Posterior vena cava (tissue), 2 donors: ENCODE data around the gene SPAG16. TPM values are rescaled to one million over a fixed set of nuclear protein-coding genes. Genes with fewer than 3 reads are reported as not detected.

Source experiments
- DNase-seq: peaks from one replicate; pipeline ENCODE4 v3.0.0-alpha.2; 2020; ENCODE audit warnings: low spot score
- intact Hi-C, 2 donors: fragments of 100-400 bp; cut with DNase I; formaldehyde crosslinking; loops; one replicate each; pipeline versions ENCODE4 v1.14.1 to v1.14.2; 2022 to 2023
- total RNA-seq, 2 donors: library from RNA; stranded (reverse); fragmentation: NEBNext Ultra II Directional; extraction: Animal tissue kit (Norgen Biotek cat#: 25700); gene quantifications; one replicate each; pipeline ENCODE4 v1.2.1, GENCODE V29; 2021
- donor health status: DM: yes; HTN: yes; CAD: no.
- donor health status: DM: yes; HTN: yes; CAD: no.

Gene SPAG16
- total RNA-seq, 2 donors from 2014 or later: 23.0 to 28.8 TPM

DNA sequence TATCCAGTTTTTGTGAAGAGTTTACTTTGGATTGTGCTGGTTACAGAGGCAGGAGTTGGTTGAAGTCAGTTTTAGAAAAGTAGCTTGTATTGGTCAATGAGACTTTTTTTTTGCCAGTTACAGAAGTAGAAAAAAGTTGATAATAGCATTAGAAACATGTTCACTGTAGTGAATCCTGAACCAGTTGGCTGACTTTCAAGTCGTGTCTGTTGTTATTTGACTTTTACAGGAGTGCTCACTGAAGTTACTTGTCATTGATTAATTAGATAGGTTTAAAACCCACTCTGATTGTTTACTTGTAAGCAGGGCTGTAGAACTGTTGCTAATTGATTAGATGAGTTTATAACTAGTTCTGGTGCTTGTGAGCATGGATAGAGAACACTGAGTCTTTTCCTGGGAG lies 814.5 kb downstream of the SPAG16 start:
- intact Hi-C loops: no loop called here
- no peak for DNase-seq

DNA sequence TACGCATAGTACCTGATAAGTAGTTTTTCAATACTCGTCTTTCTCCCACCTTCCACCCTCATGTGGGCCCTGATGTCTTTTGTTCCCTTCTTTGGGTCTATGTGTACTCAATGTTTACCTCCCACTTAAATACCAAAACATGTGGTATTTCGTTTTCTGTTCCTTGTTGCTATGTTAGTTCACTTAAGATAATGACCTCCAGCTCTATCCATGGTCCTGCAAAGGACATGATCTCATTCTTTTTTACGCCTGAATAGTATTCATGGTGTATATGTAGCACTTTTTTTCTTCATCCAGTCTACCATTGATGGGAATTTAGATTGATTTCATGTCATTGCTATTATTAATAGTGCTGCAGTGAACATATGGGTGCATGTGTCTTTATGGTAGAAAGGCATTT lies 816.2 kb downstream of the SPAG16 start:
- intact Hi-C loops: no loop called here
- no peak for DNase-seq

DNA sequence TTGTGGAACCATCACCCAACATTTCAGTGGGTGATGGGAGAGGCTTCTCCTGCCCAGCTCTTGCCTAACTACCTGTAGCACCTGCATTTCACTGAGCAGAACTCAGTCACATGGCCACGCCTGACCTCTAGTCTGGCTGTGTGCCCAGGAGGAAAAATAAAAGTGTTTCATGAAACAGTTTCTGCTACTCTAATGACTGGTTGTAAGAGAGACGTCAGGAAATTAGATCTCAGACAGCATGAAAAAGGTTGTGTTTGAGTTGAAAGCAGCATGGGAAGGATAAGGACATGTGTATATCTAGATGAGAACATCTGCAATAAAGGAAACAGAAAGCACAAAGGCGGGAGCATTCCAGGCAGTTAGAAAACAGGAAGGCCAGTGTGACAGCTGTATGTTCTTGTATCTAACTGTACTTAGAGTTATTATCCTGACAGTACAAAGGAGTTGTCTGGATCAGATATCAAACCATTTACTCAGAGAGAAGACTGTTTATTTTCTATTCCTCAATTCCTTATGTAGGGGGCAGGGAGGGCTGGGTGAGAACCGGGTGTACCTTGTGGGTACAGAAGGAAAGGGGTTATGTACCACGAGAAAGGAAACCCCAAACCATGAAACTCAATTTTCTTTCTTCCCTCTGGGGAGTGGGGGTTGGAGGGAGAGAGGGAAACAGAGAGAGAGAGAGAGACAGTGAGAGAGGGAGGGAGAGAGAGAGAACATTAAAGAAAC lies 819.2 kb downstream of the SPAG16 start:
- intact Hi-C loops: no loop called here
- DNase-seq: no peak

DNA sequence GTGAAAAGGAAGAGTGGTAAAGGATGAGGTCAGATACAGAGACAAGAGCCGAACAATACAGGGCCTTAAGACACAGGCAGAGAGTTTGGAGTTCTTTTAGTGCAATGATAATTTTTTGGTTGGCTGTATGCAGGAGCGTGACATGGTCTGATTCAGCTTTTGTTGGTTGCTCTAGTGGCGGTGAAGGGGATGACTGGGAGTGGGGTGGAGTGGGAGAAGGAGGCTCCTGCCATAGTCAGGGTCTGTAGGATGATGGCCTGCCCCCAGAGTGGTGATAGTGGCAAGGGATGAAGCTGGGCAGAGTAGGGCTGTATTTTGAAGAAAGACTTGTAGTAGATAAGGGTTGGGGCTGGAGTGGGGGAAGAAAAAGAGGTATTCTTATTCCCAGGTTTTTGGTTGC lies 820.0 kb downstream of the SPAG16 start:
- DNase-seq: no peak
- intact Hi-C loops: no loop called here

DNA sequence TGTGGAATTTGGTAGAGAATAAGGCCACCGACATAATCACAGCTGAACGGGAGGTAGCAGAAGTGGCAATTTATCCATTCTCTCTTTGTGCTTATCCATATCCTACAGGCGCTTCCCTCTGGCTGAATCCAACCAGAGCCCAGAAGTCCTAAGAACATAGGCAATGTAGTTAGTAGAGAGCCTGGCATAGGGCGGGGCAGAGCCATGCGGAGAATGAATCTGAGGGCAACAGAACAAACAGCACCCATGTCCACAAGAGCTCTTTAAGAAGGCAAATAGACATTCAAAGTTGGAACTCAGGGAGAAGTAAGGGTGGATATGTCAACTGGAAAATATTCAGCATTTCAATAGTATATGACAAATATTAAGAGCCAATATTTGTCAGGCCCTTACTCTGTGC lies 820.7 kb downstream of the SPAG16 start:
- DNase-seq: no peak
- intact Hi-C loops: no loop called here

DNA sequence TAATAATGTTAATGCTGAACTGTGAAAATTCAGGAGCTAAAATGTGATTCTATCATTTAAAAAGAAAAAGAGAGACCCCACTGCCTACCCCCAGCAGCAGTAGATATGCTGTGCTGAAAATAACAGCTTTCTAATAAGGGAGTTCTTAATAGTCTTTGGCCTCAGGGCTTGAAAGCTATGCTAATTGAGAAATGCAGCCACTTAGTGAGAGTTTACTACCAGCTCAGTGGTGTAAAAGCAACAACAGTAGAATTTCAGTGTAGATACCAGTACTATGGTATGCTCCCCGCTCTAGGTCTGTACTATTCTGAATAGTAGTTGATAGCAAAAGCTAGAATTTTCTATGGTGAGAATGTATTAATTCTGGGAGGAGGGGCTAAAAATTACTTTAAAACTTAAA lies 823.5 kb downstream of the SPAG16 start:
- intact Hi-C loops: no loop called here
- DNase-seq: no peak

DNA sequence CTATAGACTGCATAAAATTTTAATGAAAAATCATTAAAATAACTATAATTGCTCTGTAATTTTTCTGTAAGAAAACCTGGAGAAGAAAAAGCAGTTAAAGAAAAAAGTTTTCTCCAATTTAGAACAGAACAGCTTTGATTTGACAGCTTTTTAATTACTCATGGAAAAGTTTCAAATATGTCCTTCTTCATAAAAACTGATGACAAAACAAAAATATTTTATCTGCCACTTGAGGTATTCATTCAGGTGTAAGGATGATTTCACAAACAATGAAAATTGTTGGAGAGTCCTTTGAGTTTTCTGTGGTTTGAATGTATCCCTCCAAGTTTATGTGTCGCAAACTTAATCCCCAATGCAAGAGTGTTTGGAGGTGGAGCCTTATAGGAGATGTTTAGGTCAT lies 824.3 kb downstream of the SPAG16 start:
- no peak for DNase-seq
- intact Hi-C loops: no loop called here

DNA sequence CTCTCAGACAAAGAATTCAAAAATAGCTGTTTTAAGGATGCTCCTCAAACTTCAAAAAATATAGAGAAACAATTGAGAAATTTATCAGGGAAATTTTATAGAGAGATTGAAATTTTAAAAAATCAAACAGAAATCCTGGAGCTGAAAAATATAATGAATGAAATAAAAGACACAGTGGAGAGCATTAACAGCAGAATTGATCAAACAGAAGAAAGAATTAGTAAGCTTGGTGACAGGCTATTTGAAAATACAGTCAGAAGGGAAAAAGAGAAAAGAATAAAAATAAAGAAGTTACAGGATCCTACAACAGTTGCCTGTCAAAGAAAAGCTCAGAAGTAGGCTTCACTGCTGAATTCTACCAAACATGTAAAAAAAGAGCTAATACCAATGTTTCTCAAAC lies 832.8 kb downstream of the SPAG16 start:
- intact Hi-C loops: no loop called here
- no peak for DNase-seq

DNA sequence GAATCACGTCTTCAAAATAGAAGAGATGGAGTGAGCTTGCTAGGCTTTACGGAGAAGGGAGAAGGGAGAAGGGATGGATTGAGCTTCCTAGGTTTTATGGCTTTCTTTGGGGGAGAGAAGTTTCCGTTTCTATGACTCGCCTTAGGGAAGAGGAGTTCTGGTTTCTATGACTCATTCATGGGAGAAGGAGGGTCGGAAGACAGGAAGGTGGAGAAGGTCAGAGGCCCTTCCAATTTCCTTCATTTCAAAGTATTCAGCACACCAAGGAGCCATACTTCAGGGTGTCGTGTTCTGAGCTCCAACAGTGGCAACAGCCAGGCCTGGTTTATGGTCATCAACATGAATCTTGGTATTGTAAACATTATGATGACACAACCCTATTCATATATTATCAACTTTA lies 841.9 kb downstream of the SPAG16 start:
- no peak for DNase-seq
- intact Hi-C loops: no loop called here

DNA sequence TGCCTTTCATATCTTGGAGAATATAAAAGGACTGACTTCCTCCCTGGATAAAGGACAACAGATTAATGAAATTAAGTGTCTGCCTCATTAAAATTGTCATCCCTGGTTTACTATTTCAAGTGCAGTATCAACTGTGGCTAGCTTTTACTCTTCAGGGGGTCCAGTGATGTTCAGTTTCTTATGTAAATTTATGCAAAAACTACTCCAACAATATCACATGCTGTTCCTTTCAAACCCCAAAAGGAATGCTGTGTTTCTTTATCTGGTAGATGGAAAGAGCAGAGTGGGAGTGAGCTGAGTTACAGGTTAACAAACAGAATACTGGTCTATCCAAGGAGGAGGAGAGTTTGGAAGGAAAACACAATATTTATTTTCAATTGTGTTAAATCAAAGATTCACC lies 842.9 kb downstream of the SPAG16 start:
- intact Hi-C loops: no loop called here

DNA sequence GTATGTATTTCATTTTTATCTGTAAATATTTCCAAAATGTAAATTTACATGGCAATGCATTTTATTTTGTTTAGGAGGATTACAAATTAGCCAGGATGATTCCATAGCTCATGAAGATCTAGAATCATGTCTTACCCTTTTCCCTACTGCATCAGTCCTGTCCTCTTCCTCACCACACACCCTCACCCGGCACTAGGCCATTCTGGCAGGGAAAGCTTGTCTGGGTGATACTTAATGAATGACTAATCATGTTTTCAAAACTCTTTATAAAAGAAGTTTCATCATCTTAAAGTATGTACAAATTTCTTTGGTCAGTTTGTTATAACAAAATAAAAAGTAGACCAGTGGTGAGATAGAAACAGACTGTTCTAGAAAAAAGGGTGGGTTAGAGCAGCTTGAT lies 843.3 kb downstream of the SPAG16 start:
- peak; percentile 86 for DNase-seq
- intact Hi-C loops: no loop called here

More for the DNA sequence above, 842.9 kb downstream of the SPAG16 start:
- no peak for DNase-seq

DNA sequence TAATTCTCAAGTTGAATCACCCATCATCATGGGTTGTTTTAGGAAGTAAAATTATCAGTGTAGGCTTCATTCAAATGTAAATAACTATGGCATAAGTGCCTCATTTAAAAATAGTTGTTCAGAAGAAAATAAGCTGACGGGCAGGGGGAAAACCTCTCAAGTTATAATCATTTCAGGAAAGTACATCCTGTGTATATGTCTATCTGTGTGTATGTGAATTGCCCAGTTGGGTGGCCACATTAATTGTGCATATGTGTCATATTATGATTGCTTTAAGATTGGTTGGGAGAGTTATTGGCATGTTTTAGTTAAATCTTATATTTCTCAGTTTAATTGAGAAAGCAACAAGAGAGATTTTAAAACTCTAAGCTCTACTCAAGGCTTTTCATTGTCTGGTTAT lies 843.8 kb downstream of the SPAG16 start:
- intact Hi-C loops: no loop called here
- DNase-seq: no peak

DNA sequence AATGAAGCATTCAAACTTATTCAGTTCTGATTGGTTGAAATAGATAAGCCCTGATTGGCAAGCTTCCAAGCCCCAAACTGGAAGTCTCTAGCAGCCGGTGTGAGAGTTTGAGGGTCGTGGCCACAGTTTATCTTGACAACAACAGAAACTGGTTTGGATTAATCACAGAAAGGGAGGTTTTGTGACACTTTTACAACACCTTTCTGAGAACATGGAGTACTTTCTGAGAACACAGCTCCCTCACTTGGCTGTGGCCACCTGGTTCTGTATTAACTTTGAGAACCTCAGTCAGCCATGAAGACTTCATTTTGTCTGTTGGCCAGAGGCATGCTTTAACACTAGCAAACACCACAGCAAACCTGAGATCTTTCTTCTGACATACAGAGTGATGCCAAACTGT lies 845.9 kb downstream of the SPAG16 start:
- no peak for DNase-seq
- intact Hi-C loops: no loop called here

DNA sequence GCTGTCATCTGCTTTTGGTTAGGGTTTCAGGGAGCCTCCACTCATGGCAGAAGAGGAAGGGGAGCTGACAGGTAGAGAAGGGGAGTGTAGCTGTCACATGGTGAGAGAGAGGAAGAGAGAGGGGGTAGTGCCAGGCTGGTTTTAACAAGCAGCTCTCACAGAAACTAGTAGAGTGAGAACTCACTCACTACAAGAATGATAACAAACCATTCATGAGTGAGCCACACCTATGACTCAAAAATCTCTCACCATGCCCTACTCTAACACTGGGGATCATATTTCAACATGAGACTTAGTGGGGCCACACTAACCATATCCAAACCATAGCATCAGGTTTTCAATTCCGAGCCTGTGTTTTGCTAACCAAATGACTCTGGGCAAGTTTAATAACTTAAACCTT lies 851.7 kb downstream of the SPAG16 start:
- DNase-seq: no peak
- intact Hi-C loops: loop anchor here in 1 of 2 donors (5.0 kb wide), 1 partner anchor 1421 kb away; no protein-coding TSS in a partner anchor

DNA sequence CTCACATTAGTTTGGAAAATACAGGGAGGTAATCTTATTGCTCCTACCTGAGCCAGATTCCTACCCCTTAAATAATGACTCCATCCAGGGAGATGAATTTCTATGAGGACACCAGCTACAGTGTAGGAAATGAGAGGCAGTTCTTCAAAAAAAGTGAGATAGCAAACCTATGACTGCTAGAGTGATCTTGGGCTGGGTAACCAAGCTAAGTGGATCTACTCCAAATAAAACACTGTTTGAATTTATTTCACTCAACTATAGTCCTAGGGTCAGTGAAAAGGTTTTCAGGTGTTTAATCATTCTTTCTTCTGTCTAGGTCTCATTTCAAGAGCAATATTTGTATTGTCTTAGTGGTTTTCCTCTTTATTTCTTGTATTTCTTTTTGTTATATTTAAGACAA lies 854.5 kb downstream of the SPAG16 start:
- DNase-seq: no peak
- intact Hi-C loops: loop anchor here in 1 of 2 donors (5.0 kb wide), 1 partner anchor 1419 kb away; no protein-coding TSS in a partner anchor

DNA sequence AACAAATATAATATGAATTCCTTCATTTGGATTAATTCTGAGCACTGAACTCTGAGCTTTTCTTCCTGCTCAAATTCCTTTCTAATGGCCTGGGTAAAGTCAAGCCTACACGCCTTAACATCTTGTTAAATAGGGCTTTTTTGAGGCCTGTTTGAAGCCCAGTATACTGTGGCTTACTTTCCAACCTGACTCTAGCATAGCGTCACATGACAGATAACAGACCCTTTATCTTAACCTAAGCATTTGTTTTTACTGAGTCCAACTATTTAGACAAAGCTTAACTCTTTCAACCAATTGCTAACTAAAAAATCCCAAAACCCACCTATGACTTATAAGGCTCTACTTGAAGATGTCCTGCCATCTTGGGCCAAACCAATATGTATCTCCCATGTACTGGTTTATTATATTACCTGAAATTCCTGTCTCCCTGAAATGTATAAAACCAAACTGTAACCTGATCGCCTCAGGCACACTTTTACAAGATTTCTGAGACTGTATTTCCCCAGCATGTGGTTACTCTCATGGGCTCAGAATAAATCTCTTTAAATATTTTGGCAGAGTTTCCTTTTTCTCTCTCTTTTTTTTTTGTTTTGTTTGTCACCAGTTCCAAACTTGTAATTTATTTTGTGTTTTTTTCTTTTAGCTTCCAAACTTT lies 855.5 kb downstream of the SPAG16 start:
- DNase-seq: no peak
- intact Hi-C loops: loop anchor here in 1 of 2 donors (5.0 kb wide), 1 partner anchor 1418 kb away; no protein-coding TSS in a partner anchor

DNA sequence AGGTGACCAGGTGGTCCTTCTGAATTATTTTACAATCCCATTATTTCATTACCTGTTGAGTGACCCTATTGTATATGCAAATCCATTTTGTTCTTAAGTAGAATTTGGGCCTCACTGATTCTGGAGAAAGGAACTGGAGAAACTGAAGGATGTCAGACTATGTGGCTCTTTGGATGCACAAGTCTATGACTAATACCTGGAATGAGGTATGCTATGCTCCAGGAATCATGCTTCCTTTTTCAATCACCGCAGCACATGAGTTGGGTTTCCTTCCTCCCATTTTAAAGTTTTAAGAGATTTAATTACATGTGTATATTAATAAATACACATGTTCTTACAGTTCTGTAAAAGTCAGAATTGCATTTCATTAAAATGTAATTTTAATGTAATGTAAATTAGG lies 872.7 kb downstream of the SPAG16 start:
- no peak for DNase-seq
- intact Hi-C loops: no loop called here

DNA sequence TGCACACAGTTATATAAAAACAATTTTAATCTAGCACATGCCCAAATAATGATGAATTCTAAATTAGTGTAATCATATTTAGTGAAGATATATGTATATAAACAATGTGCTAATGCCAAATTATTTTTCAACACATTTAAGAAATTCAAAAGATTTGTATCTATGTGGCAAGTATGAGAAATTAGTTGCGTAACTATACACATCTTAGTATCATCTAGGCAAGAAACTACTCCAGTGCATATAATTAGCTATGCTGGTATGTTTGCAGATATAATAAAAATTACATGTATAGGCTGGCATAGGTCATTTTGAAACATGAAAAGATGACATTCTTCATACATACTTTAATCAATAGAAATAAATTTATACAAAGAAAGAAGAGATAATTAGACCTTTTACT lies 874.6 kb downstream of the SPAG16 start:
- intact Hi-C loops: no loop called here

DNA sequence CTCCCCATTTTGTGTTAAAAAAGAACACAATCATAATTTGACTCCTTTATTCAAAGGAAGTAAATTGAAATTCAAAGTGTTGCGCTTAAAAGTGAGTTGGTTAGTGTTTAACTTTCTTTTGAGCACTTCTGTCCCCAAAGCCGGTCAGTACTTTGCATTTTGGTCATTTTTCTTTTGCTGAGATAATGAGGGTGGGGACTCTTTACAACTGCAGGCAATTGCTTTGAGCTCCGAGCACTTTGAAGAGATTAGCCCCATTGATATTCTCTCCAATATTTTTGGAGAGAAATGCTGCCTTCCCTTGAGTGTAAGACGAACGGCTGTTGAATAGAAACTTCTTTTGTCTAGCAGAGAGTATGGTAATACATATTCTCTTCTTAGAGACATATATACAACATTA lies 885.0 kb downstream of the SPAG16 start:
- no peak for DNase-seq
- intact Hi-C loops: no loop called here

More for the DNA sequence above, 874.6 kb downstream of the SPAG16 start:
- DNase-seq: no peak

DNA sequence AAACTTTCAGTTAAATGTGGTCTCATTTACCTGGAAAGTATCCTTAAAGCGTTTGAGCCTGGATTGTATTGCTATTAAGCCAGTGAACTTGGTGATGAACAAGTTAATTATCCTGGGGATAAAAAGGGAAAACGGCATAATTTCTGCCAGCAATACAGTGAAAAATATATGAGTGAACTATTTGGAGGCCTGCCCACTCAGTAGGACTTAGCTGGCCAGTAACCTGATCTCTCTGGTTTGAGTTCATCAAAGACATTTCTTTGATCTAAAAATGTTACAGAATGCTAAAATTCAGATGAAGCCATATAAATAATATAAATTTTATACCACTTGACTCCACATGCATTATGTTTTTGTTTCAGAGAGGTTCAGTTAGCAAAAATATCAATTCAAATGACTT lies 885.5 kb downstream of the SPAG16 start:
- intact Hi-C loops: no loop called here
- DNase-seq: no peak

DNA sequence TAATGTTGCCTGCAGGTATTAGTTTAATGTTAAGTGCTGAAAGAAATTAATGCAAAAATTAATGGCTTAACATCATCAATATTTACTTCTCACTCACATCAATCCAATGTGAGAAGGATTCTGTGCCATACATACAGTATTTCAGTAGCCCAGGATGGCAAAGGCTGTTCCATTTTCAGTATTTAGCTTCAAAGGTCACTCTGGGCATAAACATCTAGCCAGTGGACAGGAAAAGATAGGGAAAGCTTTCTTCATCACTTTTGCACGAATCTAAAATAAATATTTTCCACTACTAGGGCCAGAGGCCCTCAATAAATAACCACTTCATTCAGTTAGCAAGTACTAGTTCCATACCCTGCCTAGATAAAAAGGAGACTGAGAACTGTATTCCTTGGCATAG lies 890.3 kb downstream of the SPAG16 start:
- DNase-seq: no peak
- intact Hi-C loops: no loop called here
